Stimulated activated CD4-positive, alpha-beta T cell treated with anti-CD3 and anti-CD28 coated beads, Interleukin-4, amount 100 ng/mL, for 1 hour (primary cell): ENCODE measurements around the gene PTPN20.
"Not testable (repeated sequence)": the region's sequence is repeated elsewhere in the genome, so short reads cannot be mapped to it uniquely, and the experiment has no call there.

Experiments used
- DNase-seq: peaks from one replicate; pipeline ENCODE4 v3.0.0-alpha.2; 2020

The PTPN20 gene

DNA sequence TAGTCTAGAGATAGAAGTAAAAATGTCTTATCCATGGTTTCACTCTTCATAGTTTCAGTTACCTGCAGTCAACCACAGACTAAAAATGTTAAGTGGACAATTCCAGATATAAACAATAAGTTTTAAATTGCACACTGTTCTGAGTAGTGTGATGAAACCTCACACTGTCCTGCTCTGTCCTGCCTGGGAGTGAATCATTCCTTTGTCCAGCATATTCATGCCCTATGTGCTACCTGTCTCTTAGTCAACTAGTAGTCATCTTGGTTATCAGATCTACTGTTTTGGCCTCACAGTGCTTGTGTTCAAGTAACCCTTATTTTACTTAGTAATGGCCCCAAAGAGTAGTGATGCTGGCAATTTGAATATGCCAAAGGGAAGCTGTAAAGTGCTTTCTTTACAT is 49.5 kb downstream of the PTPN20 start:
- not testable (repeated sequence) for DNase-seq

DNA sequence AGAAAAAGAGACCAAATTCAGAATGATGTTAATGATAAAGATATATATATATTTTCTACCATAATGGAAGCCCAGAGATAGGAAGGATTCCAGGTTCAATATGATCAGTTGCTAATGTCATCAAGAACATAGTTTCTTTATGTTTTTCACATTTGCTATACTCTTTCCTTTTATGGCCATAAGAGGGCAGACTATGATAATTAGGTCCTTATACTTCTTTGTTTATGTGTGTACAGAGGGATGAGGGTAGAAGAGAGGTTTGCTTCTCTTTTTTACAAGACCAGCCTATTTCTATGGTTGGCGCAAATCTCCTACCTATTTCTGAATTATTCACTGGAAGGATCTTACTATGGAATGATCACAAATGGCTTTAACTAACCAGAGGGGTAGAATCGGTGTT is 52.1 kb downstream of the PTPN20 start:
- not testable (repeated sequence) for DNase-seq

DNA sequence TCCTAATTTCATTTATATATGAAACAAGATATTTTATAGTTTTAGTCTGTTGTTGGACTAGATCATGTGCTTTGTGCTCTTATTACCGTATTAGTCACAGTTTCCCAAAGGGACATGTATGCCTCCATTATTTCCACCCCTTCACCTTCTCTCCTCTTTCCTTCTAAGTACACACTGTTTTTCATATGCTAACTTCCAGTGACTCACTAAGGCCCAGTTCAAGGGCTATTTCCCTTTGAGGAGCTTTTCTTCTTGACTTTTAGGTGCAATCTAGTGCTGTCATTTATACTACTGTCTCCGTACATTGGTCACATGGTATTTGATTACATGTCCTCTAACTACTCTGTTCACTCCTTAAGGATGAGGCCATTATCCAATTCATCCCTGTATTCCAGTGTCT is 55.8 kb downstream of the PTPN20 start:
- not testable (repeated sequence) for DNase-seq

DNA sequence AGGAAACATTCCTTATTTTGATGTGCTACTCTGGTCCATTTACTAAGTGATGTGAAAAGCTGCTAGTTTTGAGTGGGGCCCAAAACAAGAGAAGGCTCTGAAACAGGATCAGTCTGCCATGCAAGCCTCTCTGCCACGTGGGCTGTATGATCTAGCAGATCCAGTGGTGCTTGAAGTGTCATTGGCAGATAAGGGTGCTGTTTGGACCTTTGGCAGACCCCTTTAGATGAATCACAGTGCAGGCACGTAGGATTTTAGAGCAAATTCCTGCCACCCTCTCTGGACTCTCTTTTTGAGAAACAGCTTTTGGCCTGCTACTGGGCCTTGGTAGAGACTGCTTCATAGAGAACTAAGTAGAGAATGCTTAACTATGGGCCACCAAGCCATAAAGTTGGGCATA is 69.0 kb downstream of the PTPN20 start:
- not testable (repeated sequence) for DNase-seq

DNA sequence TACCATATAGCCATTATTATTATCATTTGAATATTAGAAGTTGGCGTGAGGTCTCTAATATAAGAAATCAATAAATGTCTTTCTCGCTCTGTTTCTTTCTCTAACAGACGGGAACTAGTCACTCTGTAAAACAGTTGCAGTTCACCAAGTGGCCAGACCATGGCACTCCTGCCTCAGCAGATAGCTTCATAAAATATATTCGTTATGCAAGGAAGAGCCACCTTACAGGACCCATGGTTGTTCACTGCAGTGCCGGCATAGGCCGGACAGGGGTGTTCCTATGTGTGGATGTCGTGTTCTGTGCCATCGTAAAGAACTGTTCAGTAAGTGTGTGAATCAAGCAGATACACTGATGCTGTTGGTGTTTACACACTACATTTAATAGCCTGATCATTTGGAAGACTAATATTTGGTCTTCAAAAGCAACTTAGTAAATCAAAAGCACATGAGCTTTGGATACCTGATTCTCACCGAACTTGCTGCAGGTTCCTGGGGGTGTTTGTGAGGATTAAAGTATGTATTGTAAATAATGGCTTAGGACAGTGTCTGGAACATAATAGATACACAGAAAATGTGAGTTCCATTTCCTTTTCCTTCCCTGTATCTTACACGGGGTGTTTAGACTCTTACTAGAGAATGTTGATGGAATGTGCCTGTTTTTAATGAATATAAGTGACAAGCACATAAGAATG is 76.2 kb downstream of the PTPN20 start:
- not testable (repeated sequence) for DNase-seq

DNA sequence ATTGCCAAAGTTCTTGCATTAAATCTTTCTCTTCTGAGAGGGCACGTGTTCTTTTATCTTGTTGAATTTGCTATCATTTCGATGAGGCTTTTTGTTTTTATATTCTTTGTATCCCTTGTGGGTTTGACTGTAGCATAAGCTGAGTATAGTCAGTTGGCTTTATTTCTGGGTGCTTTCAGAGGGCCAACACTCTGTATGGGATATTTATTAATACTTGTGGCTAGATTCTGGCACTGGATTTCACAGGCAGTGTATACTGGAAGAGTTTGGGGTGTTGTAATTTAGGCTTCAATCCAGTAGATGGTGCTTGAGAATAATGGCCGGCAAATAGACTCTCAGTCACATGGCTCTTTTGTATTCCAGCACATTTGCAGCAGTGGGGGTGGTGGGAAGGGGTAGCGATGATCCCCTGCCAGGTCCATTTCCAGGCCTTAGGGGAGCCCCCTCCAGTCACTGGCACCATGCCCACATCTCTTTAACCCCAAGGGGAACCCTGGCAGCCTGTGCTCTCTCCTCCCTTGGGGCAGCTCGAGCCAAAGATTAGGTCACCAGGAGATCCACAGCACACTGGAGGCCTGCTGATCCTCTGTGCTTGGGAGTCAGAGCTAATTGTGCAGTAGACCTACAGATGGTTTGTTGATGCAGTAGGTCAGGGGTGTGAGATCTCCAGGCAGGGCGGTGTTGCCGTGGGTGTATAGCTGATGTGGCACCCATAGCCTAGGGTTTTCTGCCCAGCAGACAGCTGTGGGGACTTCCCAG is 81.8 kb downstream of the PTPN20 start:
- DNase-seq = no peak

DNA sequence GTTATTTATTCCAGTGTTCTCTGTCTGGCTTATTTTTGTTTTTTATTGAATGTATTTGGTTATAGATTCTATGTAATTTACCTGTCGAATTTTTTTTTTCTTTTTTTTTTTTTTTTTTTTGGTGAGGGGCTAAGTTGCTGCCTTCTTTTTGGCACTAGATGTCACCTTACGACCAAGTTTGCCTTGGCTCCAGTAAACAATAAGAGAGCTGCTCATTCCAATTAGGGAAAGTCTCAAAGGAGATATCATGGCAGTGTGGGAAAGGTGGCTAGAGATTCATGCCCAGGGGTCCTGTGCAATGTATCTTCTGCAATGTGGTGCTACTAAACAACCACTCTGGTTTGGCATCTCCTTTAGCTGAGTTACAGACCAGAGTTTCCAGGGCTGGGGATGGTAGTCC is 84.0 kb downstream of the PTPN20 start:
- DNase-seq = no peak

DNA sequence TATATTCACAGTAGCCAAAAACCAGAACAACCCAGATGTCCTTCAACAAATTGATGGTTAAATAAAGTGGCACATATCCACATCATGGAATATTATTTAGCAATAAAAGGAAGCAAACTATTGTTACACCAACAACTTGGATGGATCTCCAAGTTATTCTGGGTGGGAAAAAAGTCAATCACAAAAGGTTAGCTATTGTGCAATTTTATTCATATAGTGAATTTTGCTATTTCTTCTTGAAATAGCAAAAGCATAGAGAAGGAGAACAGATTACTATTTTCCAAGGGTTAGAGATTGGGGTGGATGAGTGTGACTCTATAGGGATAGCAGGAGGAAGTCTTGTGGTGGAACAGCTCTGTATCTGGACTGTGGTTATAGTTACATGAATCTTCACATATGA is 87.0 kb downstream of the PTPN20 start:
- no peak for DNase-seq

DNA sequence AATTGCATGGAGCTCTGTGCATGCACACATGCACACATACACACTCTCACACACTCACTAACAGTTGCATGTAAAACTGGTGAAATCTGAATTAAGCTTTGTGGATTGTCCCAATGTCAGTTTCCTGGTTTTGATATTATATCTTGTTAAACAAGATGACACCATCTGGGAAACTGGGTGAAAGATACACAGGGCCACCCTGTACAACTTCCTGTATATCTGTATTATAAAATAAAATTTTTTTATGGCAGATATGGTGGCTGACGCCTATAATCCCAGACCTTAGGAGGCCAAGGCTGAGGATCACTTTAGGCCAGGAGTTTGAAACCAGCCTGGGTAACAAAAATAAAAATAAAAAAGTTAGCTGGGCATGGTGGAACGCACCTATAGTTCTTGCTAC is 87.4 kb downstream of the PTPN20 start:
- no peak for DNase-seq

DNA sequence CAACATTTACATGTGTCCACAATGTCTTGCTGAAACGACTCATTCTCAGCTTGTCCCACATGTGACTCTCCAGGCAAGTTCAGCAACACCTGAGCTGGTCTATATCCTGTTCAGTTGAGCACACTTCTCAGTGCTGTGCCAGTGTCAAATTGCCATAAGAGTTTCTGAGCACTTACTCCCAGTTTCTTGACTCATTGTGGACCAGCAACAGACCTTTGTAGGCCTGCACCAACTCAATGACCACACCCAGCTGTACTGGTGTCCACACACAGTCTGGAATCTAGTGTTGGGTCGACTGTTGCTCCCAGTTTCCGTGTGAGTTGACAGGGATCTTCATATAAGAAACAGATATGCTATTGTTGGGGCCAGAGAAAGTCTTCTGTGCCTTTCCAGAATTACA is 88.0 kb downstream of the PTPN20 start:
- DNase-seq = no peak

DNA sequence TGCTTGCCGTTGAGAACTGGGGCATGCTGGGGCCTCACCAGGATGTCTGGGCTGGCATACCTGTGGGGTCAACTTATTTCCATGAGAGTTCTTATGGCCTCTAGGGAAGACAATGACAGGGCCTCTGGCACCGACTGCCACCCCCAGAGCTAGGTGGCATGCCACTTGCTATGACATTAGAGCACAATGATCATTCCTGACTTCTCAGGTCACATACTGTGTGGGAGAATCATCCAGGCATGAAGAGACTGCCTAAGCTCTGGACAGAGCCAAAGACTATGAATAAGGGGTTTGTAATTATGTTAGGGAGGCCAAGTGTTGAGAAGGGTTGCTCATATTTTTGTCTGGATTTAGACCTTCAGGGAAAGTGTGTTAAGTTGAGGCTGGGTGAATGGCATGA is 97.5 kb downstream of the PTPN20 start:
- DNase-seq = no peak

DNA sequence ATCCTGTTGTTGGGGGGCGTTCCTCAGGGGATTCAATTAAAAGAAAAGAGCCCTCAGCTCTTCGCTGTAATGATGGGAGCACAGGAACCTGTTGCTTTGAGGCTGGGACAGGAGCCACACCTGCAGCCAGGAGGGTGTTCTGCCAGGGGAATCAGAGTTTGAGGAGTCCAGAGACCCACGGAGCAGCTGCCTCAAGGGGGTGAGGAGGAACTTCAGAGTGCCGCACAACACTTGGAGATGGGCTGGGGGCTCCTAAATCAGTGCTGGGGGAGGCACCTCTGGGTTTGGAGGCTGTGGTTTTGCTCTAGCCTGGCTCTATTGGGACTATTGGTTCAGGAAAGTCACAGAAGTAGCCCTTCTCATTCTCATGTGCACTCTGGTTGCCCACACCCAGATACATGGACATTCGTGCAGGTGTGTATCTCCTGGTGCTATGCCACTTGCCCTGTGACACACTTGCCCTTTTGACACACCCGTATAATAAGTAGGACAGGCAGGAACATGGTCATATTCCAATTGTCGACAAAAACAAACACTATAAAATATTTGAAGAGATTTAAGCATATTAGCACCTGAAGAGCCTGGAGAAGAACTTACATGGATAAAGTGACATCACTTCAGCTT is 98.1 kb downstream of the PTPN20 start:
- no peak for DNase-seq

DNA sequence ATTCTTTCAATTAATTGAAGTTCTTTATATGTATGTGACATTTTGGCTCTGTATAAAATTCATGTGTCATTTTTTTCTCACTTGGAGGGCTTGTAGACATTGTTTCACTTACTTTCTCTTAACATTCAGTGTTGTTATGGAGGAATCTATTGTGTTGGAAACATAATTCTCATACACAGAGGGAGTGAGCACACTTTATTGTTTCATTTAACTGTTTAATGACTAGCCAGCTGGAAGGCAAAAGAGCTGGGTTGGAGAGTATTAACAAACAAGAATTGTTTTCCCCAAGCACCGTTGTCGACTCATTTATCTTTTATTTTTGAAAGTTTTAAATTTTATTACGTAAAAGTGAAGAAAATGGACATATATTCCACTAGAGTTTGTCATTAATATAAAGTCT is 98.8 kb downstream of the PTPN20 start:
- DNase-seq = no peak

DNA sequence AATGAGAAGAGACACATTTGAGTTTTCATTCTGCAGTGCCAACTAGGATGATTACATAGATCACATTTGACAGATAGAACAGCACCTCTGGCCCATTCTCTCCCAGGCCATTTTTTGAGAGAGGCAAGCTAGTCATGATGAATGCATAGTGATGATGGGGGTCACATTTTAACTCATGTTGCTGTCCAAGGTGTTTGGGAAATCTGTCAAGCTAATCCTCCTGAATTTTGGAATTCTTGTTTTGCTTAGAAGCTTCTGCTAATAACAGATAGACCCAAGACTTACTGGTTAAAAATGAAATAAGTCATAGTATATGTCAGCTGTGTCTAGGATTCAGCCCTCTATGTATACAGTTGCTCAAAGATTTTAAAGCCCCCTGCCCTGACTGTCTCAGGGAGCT is 101.0 kb downstream of the PTPN20 start:
- DNase-seq = no peak

DNA sequence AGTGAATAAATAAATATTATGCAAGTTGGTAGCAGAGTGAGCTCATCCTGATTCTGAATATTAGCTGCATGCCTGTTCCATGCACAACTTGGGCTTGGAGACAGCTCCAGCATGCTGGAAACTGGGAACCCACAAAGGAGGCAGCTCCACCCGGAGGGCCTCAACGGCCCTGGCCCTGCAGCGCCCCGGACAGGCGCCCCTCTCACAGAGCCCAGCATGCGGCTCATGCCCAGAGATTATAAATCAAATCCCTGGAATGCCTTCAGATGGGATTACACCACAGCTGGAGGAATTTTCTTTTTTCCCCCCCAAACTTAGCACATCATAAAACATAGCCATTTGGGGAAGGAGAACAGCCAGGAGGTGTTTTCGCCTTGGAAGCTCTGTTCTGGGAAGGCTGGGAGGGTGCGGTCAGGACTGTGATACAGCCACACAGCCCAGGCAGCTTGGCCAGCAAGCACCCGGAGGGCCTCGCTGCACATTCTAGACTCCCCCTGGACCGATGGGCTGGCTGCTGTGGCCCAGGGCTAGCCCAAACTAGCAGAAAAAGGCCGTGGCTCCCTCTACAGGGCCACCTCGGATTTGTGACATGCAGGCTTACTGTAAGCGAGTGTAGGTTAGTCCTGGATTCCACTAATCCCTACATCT is 102.4 kb downstream of the PTPN20 start:
- no peak for DNase-seq

DNA sequence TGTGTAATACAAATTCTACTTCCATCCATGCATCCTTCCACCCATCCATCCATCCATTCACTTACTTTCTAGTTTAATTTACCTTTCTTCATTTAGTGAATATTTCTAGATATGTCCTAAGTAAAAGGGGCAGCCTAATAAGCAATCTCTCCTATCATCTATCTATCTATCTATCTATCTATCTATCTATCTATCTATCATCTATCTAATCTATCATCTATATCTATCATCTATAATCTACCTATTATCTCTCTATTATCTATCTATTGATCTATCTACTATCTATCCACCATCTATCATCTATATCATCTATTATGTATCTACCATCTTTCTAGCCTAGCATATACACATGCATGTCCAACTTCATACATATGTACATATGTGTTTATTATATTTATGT is 104.2 kb downstream of the PTPN20 start:
- DNase-seq = no peak

DNA sequence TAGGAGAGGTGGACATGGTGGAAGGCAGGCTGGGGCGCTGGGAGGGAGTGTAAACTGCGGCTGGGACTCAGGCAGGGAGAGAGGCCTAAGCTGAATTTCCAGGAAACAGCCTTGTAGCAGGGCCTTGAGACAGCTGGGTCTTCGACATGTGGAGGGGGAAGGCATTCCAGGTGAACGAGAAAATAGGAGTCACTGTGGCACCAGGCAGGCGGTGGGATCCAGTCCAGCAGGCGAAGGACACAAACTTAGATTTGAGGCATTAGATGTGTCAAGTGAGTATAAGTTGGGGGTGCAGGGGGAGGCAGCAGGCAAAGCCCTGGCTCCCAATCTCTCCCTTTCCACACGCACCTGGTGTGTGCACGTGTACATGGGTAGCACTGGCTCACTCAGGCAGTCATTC is 105.3 kb downstream of the PTPN20 start:
- DNase-seq = no peak

DNA sequence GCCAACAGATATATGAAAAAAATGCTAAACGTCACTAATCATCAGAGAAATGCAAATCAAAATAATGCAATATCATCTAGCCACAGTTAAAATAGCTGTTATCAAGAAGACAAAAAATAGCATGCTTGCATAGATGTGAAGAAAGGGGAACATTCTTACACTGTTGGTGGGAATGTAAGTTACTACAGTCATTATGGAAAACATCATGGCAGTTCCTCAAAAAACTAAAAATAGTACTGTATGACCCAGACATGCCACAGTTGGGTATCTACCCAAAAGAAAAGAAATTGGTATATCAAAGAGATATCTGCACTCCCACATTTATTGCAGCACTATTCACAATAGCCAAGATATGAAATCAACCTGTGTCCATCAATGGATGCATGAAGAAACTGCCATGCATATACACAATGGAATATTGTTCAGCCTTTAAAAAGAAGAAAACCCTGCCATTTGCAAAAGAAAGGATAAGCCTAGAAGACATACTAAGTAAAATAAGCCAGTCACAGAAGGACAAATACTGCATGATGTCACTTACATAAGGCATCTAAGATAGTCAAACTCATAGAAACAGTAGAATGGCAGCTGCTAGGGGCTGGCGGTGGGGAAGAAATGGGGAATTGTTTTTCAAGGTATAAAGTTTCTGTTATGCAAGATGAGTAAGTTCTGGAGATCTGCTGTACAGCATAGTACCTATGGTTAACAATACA is 107.0 kb downstream of the PTPN20 start:
- no peak for DNase-seq

DNA sequence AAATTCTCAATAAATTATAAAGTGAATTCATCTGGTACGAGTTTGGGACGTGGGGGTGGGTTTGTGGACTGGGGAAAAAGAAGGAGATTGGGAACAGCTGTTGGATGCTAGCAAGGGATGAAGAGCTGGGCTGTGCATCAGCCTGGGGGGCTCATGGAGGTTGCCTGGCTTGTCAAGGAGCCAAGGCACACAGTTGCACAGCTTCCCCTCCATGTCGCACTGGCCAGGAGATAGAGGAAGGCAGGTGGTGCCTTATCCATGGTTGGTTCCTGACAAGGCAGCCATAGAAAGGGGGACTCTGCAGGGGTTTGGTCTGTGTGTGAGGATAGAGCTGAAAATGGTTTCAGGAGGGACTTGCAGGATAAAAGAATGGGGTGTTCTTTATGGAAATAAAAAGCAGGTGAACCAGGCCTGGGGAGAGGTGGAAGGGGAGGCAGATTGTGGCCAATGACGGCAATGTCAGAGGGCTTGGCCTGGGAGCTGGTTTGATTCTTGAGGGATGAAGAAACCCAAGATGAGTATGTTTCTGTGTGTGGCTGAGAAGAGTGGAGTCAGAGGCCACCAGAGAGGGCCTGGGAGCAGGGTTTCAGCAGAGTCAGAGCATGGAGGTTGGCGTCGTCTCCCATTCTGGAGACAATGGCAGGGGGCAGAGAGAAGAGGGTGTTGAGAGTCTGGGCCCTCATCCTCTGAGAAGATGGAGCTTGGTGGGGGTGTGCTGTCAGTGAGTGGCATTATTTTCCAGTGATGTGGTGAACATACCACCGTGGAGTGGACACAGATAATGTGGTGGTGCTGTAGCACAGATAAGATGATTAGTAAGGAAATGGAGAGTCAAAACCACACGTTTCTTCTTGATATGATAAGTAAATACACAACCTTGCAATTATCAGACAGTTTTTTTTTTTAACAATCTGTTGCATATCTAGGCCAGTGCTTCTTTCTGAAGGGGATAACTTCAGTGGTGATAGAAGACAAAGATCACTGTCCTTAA is 108.2 kb downstream of the PTPN20 start:
- no peak for DNase-seq

DNA sequence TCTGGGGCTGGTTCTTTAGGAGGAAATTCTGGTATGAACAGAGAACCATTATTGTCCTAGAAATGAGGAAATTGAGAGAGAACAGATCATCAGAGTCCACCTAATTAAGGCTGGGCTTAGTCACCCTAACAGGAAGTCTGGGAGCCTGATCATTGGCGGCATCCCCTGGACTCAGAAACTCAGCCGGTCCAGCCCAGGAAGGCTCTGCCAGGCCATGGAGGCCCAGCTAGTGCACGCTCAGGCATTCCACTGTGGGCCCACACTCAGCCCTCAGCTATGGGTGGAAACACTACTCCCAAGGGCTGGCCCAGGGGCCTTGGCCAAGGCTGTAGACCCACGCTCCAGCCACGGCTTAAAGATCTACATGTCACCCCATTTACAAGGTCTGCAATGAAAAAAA is 109.2 kb downstream of the PTPN20 start:
- DNase-seq = no peak

DNA sequence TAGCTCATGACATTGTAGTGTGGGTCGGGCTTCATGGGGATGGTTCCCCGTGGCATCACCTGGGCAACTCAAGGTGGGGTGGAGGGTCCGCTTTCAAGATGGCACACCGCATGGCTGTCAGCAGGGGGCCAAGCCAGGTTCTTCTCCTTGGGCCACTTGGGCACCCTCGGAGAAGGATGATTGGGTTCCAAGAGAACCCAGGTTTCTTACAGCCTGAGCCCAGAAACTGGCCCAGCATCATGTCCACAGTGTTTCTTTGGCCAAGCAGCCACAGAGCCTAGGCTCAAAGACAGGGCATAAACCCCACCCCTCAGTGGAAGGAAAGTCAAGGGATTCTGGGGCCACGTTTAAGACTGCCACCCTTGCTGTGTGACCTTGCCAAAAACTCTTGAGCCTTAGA is 110.6 kb downstream of the PTPN20 start:
- DNase-seq = no peak
